Hepatic stellate cell (primary cell): ENCODE data around the gene TMPRSS15.

Experiments used
- DNase-seq: peaks from one replicate; pipeline ENCODE4 v3.0.0; 2011; ENCODE audit warnings: low spot score

The TMPRSS15 gene

DNA sequence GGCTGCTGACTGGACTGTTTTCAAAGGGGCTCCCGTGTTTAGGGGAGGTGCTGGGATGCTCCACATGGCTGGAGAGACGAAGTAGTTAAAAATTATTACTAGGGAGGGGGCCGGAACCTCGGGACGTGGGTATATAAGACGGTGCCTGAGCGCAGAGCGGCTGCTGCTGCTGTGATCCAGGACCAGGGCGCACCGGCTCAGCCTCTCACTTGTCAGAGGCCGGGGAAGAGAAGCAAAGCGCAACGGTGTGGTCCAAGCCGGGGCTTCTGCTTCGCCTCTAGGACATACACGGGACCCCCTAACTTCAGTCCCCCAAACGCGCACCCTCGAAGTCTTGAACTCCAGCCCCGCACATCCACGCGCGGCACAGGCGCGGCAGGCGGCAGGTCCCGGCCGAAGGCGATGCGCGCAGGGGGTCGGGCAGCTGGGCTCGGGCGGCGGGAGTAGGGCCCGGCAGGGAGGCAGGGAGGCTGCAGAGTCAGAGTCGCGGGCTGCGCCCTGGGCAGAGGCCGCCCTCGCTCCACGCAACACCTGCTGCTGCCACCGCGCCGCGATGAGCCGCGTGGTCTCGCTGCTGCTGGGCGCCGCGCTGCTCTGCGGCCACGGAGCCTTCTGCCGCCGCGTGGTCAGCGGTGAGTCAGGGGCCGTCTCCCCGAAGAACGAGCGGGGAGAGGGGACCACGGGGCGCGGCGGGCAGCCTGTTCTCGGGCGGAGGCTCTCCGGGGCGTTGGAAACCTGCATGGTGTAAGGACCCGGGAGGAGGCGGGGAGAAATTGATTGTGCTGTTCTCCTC lies 158.7 kb downstream of the TMPRSS15 start, which contains the start of gene CHODL:
CHODL (plus strand) TSS at position 163 of the 793 bp plus-strand sequence; CDS start at position 554, 391 bp downstream.
- DNase-seq: no peak

DNA sequence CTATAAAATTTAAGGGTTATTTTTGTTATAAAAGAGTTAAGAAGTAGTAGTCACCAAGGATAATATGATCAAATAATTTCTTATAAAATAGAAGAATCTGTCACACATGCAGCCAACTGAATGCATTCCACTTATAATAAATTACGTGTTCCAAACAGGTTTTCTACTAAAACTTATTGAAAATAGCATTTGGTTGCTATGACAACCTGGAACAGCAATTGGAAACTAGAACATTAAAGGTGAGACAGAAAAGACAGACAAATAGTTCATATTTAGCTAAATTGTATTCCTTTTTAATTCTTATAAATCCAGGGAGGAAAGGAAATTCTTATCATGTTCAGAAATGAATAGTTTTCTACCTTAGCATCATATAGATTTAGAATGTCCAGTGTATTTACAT lies 168.0 kb downstream of the TMPRSS15 start:
- DNase-seq: no peak

DNA sequence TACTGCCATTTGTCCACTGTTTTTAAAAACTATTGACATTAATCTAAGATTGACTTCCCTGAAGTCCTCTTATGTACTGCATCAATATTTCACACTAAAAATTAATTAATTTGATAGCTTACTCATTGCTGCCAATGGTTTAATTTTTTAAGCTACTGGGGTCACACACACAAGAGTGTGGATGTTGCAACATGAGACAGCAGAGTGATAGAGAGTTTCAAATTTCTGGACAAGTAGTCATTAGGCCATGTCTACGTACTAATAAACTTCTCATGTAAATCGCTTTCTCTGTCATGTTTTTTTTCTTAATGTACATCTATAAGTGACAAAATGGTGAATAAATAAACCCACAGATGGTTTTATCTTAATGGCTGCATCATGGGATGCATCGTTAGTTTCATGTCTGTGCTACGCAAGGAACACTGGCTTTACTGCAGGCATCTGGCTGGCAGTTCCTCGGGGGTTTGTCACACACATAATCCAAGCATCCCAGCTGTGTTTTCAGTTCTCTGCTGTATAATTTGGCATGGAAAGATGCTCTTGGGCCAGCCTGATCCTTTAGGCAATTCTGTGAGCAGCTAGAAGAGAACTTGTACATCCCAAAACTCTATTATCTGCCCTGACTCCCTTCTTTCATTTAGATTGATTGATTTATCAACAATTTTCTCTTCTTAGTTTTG lies 175.4 kb downstream of the TMPRSS15 start:
- no peak for DNase-seq

DNA sequence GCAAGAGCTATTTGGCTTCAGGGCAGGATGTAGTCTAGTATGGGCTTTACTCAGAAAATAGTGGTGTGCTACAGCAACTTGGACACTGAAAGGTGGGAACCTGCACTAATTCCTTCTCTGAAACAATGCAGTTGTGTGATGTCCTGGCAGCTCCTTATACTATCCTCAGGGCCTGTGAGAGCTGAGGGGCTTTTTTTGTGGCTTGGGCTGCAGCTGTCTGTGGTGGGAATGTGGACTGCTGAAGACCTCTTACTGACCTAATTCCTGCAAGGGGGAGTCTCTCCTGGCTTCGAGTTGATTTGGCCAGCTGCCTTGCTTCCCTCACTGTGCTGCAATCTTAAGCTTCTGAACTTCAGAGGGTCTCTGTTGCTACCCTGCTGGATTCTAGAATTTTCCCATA lies 181.2 kb downstream of the TMPRSS15 start:
- DNase-seq: no peak

DNA sequence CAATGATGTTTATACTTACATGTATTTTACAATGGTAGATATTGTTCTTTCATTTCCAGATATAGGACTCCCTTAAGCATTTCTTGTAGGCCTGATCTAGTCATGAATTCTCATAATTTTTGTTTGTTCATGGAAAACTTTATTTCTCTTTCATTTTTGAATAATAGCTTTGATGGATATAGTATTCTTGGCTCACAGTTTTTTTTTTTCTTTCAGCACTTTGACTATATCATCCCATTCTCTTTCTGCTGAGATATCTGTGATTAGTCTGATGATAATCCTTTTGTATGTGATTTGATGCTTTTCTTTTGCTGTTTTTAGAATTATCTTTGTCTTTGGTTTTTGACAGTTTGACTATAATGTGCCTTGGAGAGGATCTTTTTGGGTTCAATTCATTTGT lies 183.1 kb downstream of the TMPRSS15 start:
- no peak for DNase-seq
